H1 (cell line): ENCODE results near the gene INKA2. TPM values are rescaled to one million over a fixed set of nuclear protein-coding genes. Genes with fewer than 3 reads are reported as not detected.

Experiments
- CTCF ChIA-PET: fragments of 300-600 bp; sonication (Branson Sonifier 250); formaldehyde crosslinking; loops from one replicate; lab custom pipeline; 2021; ENCODE audit not compliant: partially characterized antibody; lab: Charles Lee
- POLR2A ChIA-PET: fragments of 300-600 bp; sonication (Branson Sonifier 250); formaldehyde crosslinking; loops from one replicate; lab custom pipeline; 2021; ENCODE audit warnings: inconsistent platforms; ENCODE audit not compliant: partially characterized antibody; lab: Charles Lee
- DNase-seq, 2 experiments: peaks; one replicate each; pipeline versions ENCODE4 v3.0.0 to v3.0.0-alpha.2; 2010 to 2022; ENCODE audit warnings: low spot score in 2 of 2, low read depth in 1 of 2, mixed read lengths in 1 of 2
- FAIRE-seq: peaks from 2 replicates; lab custom pipeline; 2011; peaks lifted over from hg19 to GRCh38; lab: Jason Lieb, UNC
- H2AFZ ChIP-seq: 2 replicates; pipeline ENCODE4 v1.8.1; 2012; ENCODE audit warnings: low read length, inconsistent platforms
- H2AK5ac ChIP-seq: 2 replicates; pipeline ENCODE4 v1.6.1; 2013; ENCODE audit warnings: low read depth, low read length
- H2BK120ac ChIP-seq: replicated peaks from 2 replicates; pipeline ENCODE3; 2013; ENCODE audit warnings: low read depth, low read length, inconsistent platforms
- H2BK12ac ChIP-seq: 2 replicates; pipeline ENCODE4 v1.6.1; 2013; ENCODE audit warnings: low read depth, low read length
- H2BK15ac ChIP-seq: 2 replicates; pipeline ENCODE4 v1.6.1; 2013; ENCODE audit warnings: low read length
- H2BK20ac ChIP-seq: 2 replicates; pipeline ENCODE4 v1.6.1; 2013; ENCODE audit warnings: low read length
- H2BK5ac ChIP-seq: 2 replicates; pipeline ENCODE4 v1.6.1; 2013; ENCODE audit warnings: low read depth, low read length
- H3K14ac ChIP-seq: 2 replicates; pipeline ENCODE4 v1.6.1; 2013; ENCODE audit warnings: inconsistent platforms; ENCODE audit not compliant: insufficient read length
- H3K18ac ChIP-seq: 2 replicates; pipeline ENCODE4 v1.6.1; 2013; ENCODE audit warnings: low read length; ENCODE audit errors: extremely low read depth
- H3K23ac ChIP-seq: 2 replicates; pipeline ENCODE4 v1.6.1; 2013; ENCODE audit warnings: inconsistent platforms; ENCODE audit not compliant: insufficient read length
- H3K23me2 ChIP-seq: 2 replicates; pipeline ENCODE4 v1.6.1; 2013; ENCODE audit warnings: low read depth, low read length
- H3K27ac ChIP-seq: 2 replicates; pipeline ENCODE4 v1.6.1; 2011; ENCODE audit warnings: low read depth, low read length, inconsistent platforms
- H3K27me3 ChIP-seq, 4 experiments: replicated peaks in 1 of 4; 1 replicate in 1 of 4; 2 replicates in 3 of 4; pipeline versions ENCODE4 v1.6.1 to v1.8.1; 2011 to 2013; ENCODE audit warnings: low read length in 3 of 4, mild to moderate bottlenecking in 3 of 4, inconsistent platforms in 2 of 4, mixed read lengths in 2 of 4, moderate library complexity in 1 of 4; ENCODE audit not compliant: control insufficient read depth in 3 of 4, insufficient read depth in 3 of 4; ENCODE audit errors: extremely low read depth in 1 of 4
- H3K36me3 ChIP-seq, 4 experiments: 2 replicates each; pipeline versions ENCODE4 v1.6.1 to v1.8.1; 2011 to 2013; ENCODE audit warnings: mild to moderate bottlenecking in 4 of 4, low read length in 3 of 4, moderate library complexity in 2 of 4, control low read depth in 1 of 4, inconsistent platforms in 1 of 4; ENCODE audit not compliant: insufficient read depth in 4 of 4, control insufficient read depth in 2 of 4
- H3K4ac ChIP-seq: replicated peaks from 2 replicates; pipeline ENCODE3; 2013; ENCODE audit warnings: low read length, low read depth, mixed read lengths, inconsistent platforms; ENCODE audit not compliant: insufficient read length
- H3K4me1 ChIP-seq, 4 experiments: replicated peaks in 1 of 4; 1 replicate in 1 of 4; 2 replicates in 3 of 4; pipeline versions ENCODE4 v1.6.1 to v1.8.1; 2011 to 2013; ENCODE audit warnings: low read length in 3 of 4, inconsistent platforms in 2 of 4, mixed read lengths in 1 of 4; ENCODE audit not compliant: insufficient read depth in 4 of 4, control insufficient read depth in 3 of 4
- H3K4me2 ChIP-seq, 2 experiments: 2 replicates each; pipeline versions ENCODE4 v1.6.1 to v1.8.1; 2011 to 2013; ENCODE audit warnings: low read depth in 2 of 2, low read length in 2 of 2, control low read depth in 1 of 2, inconsistent platforms in 1 of 2, mild to moderate bottlenecking in 1 of 2; ENCODE audit not compliant: insufficient read depth in 1 of 2
- H3K4me3 ChIP-seq, 4 experiments: fragments of 200-600, 300-600 bp in 1 of 4; sonication (generic), shearing (Covaris generic), sonication (Bioruptor Twin) in 1 of 4; 2 replicates each; pipeline versions ENCODE4 v1.5.1 to v1.8.1; 2011 to 2016; ENCODE audit warnings: low read length in 4 of 4, low read depth in 3 of 4, control low read depth in 2 of 4, inconsistent platforms in 2 of 4, mild to moderate bottlenecking in 2 of 4, mixed read lengths in 1 of 4, moderate library complexity in 1 of 4; ENCODE audit not compliant: insufficient read depth in 2 of 4; ENCODE audit errors: extremely low read depth in 1 of 4
- H3K56ac ChIP-seq: replicated peaks from 2 replicates; pipeline ENCODE3; 2013; ENCODE audit warnings: low read depth, mild to moderate bottlenecking, mixed read lengths, low read length, inconsistent platforms; ENCODE audit not compliant: insufficient read length
- H3K79me1 ChIP-seq: 2 replicates; pipeline ENCODE4 v1.6.1; 2013; ENCODE audit warnings: low read depth, low read length, control low read depth
- H3K79me2 ChIP-seq, 2 experiments: 2 replicates each; pipeline versions ENCODE4 v1.6.1 to v1.8.1; 2012 to 2013; ENCODE audit warnings: low read length in 2 of 2, mild to moderate bottlenecking in 2 of 2, inconsistent platforms in 1 of 2; ENCODE audit not compliant: insufficient read depth in 2 of 2, control insufficient read depth in 1 of 2
- H3K9ac ChIP-seq, 4 experiments: replicated peaks in 1 of 4; 1 replicate in 1 of 4; 2 replicates in 3 of 4; pipeline versions ENCODE4 v1.6.1 to v1.8.1; 2011 to 2013; ENCODE audit warnings: low read depth in 3 of 4, low read length in 3 of 4, control low read depth in 2 of 4, mild to moderate bottlenecking in 2 of 4, moderate library complexity in 2 of 4, inconsistent platforms in 1 of 4; ENCODE audit errors: extremely low read depth in 1 of 4
- H3K9me3 ChIP-seq, 2 experiments: 2 replicates each; pipeline versions ENCODE4 v1.6.1 to v1.8.1; 2012 to 2013; ENCODE audit warnings: mild to moderate bottlenecking in 2 of 2, moderate library complexity in 2 of 2, control low read depth in 1 of 2, inconsistent platforms in 1 of 2, low read depth in 1 of 2, low read length in 1 of 2, mixed read lengths in 1 of 2; ENCODE audit not compliant: insufficient read depth in 2 of 2
- H4K20me1 ChIP-seq, 2 experiments: replicated peaks in 1 of 2; 2 replicates each; pipeline versions ENCODE3 to v1.8.1; 2011 to 2013; ENCODE audit warnings: inconsistent platforms in 2 of 2, low read length in 2 of 2, mild to moderate bottlenecking in 1 of 2; ENCODE audit not compliant: insufficient read depth in 2 of 2, control insufficient read depth in 1 of 2
- H4K5ac ChIP-seq: 2 replicates; pipeline ENCODE4 v1.6.1; 2013; ENCODE audit warnings: low read length, low read depth, mixed read lengths, inconsistent platforms; ENCODE audit not compliant: insufficient read length
- H4K8ac ChIP-seq: 2 replicates; pipeline ENCODE4 v1.8.0; 2013; ENCODE audit warnings: mild to moderate bottlenecking, moderate library complexity, low read length, inconsistent platforms; ENCODE audit not compliant: insufficient read depth; ENCODE audit errors: extremely low read depth
- H4K91ac ChIP-seq: replicated peaks from 2 replicates; pipeline ENCODE3; 2013; ENCODE audit warnings: low read length, mixed read lengths, inconsistent platforms; ENCODE audit not compliant: insufficient read length
- BACH1 ChIP-seq: IDR thresholded peaks from 2 replicates; pipeline ENCODE4 v1.6.1; 2012; ENCODE audit warnings: low read length, improper control_type of control experiment
- BCL11A ChIP-seq, 2 experiments: IDR thresholded peaks; one replicate each; pipeline ENCODE4 v1.6.1; 2011; ENCODE audit warnings: low read depth in 2 of 2, low read length in 2 of 2, mild to moderate bottlenecking in 2 of 2
- EGR1 ChIP-seq: IDR thresholded peaks from 2 replicates; pipeline ENCODE4 v1.6.1; 2011; ENCODE audit warnings: low read depth, low read length, borderline replicate concordance
- EZH2 ChIP-seq: fragments of 200-600 bp; sonication (generic); IDR thresholded peaks from 2 replicates; pipeline ENCODE4 v1.7.1; 2012; ENCODE audit warnings: low read depth, mild to moderate bottlenecking, moderate library complexity, low read length, inconsistent platforms; ENCODE audit not compliant: severe bottlenecking
- RNF2 ChIP-seq: fragments of 200-900, 300-1000 bp; sonication (generic); IDR thresholded peaks from 2 replicates; pipeline ENCODE4 v1.7.1; 2016; ENCODE audit warnings: borderline replicate concordance, low read depth, mild to moderate bottlenecking, antibody characterized with exemption, low read length; ENCODE audit not compliant: poor library complexity, severe bottlenecking; ENCODE audit errors: missing control alignments
- RXRA ChIP-seq: IDR thresholded peaks from 2 replicates; pipeline ENCODE4 v1.6.1; 2011; ENCODE audit warnings: low read depth, mild to moderate bottlenecking, low read length, moderate library complexity; ENCODE audit not compliant: insufficient read depth
- WGBS, 2 experiments: shearing (Covaris generic) in 1 of 2; methylation state at CpG; one replicate each; pipeline versions ENCODE4 v1.1.6 to v1.1.7; 2013 to 2015; ENCODE audit warnings: low lambda C conversion rate in 2 of 2, mixed read lengths in 2 of 2, inconsistent platforms in 1 of 2, low coverage in 1 of 2, missing lambda C conversion rate in 1 of 2; ENCODE audit not compliant: insufficient replicate concordance in 2 of 2, insufficient coverage in 1 of 2, insufficient read length in 1 of 2; ENCODE audit errors: extremely low coverage in 1 of 2, missing lambda C conversion rate in 1 of 2; 5-methylcytosine and 5-hydroxymethylcytosine counted together
- polyA plus RNA-seq, 7 experiments: library from polyadenylated mRNA; depleted of rRNA in 3 of 7; stranded (reverse) in 5 of 7; unstranded in 2 of 7; fragments of >200 nt in 5 of 7; fragments of 200-250 nt in 2 of 7; gene quantifications; 1 replicate in 5 of 7; 2 replicates in 1 of 7; 4 replicates in 1 of 7; pipeline versions ENCODE4 v1.2.1 to v1.2.3, GENCODE V29; 2011 to 2013; ENCODE audit warnings: missing spikeins in 2 of 7, mixed read lengths in 2 of 7
- total RNA-seq: library from RNA; stranded (reverse); fragmentation: NEBNext Ultra II Directional; extraction: Animal tissue kit (Norgen Biotek cat#: 25700); gene quantifications from 2 replicates; pipeline ENCODE4 v1.2.1, GENCODE V29; 2021
- TF ChIP-seq, protein P1 (sequence below): IDR thresholded peaks from 2 replicates; pipeline ENCODE4 v1.6.1; 2012; ENCODE audit warnings: inconsistent platforms

The INKA2 gene
- total and polyA plus RNA-seq, 2 of the 8 experiments (the other 6 are each of a cell fraction or from before 2014, with no cell fraction given): 4.2 to 11.5 TPM

DNA sequence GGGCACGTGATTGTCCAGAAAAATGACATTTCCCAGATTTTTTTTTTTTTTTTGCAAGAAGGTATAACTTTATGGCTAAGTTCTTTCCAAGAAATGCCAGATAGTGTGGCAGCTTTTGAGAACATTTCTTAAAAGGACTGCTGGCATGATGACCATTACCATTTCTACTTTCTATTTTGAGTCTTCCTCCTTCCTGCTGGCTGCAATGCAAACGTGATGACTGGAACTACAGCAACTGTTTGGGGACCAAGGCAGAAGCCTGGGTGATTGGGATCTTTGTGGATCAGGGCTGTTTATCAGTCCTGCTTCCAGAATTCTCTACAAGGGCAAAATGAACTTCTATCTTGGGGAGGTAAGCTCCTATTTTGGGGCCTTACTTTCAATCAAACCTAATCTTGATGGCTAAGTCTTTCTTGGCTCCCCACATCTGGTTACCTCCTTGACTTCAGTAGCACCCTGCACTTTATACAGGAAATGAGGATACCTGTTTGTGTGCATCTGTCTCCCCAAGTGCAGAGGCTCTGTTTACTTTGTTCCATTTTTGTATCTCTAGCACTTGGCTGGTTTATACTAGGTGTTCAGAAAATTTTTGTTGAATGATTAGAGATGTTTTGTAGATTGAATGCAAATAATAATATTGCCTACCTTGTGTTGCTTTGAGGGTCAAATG is 12.8 kb upstream of the INKA2 start:
- no peak for FAIRE-seq

More for the DNA sequence above, 12.8 kb upstream of the INKA2 start:
- Histone ChIP-seq H3K9ac (no peak overlapping the region), H3K18ac (no peak overlapping the region), H3K79me2 (peaks cover 2 to 12% of the 10 kb centered on the region in 2 experiments; a peak in 3 of 4 replicates), H2BK120ac (no peak overlapping the region), H4K91ac (no peak overlapping the region), H3K4me3 (no peak overlapping the region), H3K9me3 (no peaks in the 10 kb centered on the region), H3K4ac (no peak overlapping the region), H3K36me3 (0 out of 8 replicates have a peak, but pooled peaks cover 0 to under 1% (median 0%) of the 10 kb centered on the region in 4 experiments), H2AFZ (no peak overlapping the region), H3K56ac (no peak overlapping the region), H2BK15ac (no peak overlapping the region), H3K14ac (no peak overlapping the region), H3K4me1 (peaks cover 0 to 3% (median 1%) of the 10 kb centered on the region in 4 experiments; a peak in 3 of 7 replicates), H3K23me2 (0 out of 2 replicates have a peak, but pooled peaks cover 2% of the 10 kb centered on the region), H3K23ac (no peak overlapping the region), H4K8ac (no peak overlapping the region), H4K5ac (no peak overlapping the region), H2BK5ac (no peak overlapping the region), H3K4me2 (no peak overlapping the region), H3K27me3 (no peaks in the 10 kb centered on the region), H2BK12ac (no peak overlapping the region), H3K27ac (no peak overlapping the region), H3K79me1 (0 out of 2 replicates have a peak, but pooled peaks cover under 1% of the 10 kb centered on the region), H2AK5ac (no peak overlapping the region)
- WGBS, 2 experiments: 65% methylated on average over 2 of the region's 2 CpGs; no CpG with 5 or more reads in 1 of the 2 experiments
- POLR2A ChIA-PET: interaction anchor here (0.7 to 3.4 kb wide), 7 partner anchors 12 to 37 kb away, joined by 3 to 31 read pairs (median 4); partner anchors contain the start of gene INKA2
- no peak for DNase-seq
- CTCF ChIA-PET: interaction anchor here (1.0 to 40.4 kb wide), 6 partner anchors 17 to 244 kb away, joined by 3 to 1070 read pairs (median 4); partner anchors contain the start of gene INKA2
- no peak for TF ChIP-seq EGR1
- TF ChIP-seq, protein P1, sequence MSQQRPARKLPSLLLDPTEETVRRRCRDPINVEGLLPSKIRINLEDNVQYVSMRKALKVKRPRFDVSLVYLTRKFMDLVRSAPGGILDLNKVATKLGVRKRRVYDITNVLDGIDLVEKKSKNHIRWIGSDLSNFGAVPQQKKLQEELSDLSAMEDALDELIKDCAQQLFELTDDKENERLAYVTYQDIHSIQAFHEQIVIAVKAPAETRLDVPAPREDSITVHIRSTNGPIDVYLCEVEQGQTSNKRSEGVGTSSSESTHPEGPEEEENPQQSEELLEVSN: no peak
- TF ChIP-seq BACH1: no peak
- no peak for TF ChIP-seq BCL11A (IDR thresholded peaks at IDR 0.05; ENCODE audit: low read depth in 2 of 2, low read length in 2 of 2)
- no peak for TF ChIP-seq RXRA
- no peak for TF ChIP-seq EZH2
- no peak for TF ChIP-seq RNF2
- TF ChIP-seq, all 59 proteins: peak for 0
- Histone ChIP-seq H4K20me1 (no peaks in the 10 kb centered on the region), H2BK20ac (no peak overlapping the region)
